ENCODE results near the gene CDCA4.
"Not testable (repeated sequence)": the region's sequence is repeated elsewhere in the genome, so short reads cannot be mapped to it uniquely, and the experiment has no call there.

Gene CDCA4

GRCh38 chr14:105030836-105031396, 10.0 kb upstream of the CDCA4 start:
- no peak for DNase-seq

GRCh38 chr14:105030194-105030593, 9.3 kb upstream of the CDCA4 start:
- DNase-seq: no peak

- no peak for DNase-seq
These were observed 8.5 kb upstream of the CDCA4 start for GRCh38 chr14:105029402-105029801.

GRCh38 chr14:105028251-105028927, 7.5 kb upstream of the CDCA4 start:
- DNase-seq: no peak

- not testable (repeated sequence) for DNase-seq
These were observed 6.8 kb upstream of the CDCA4 start for GRCh38 chr14:105027718-105028117.

GRCh38 chr14:105026802-105027563, 6.1 kb upstream of the CDCA4 start:
- no peak for DNase-seq

- DNase-seq: no peak
These were observed 5.3 kb upstream of the CDCA4 start for GRCh38 chr14:105026033-105026785.

- DNase-seq: no peak
These were observed 4.5 kb upstream of the CDCA4 start for GRCh38 chr14:105025429-105025828.

GRCh38 chr14:105023791-105024480, 3.1 kb upstream of the CDCA4 start:
- DNase-seq: no peak

- DNase-seq: no peak
These were observed 2.3 kb upstream of the CDCA4 start for GRCh38 chr14:105023144-105023543.

- DNase-seq: no peak
These were observed 1.4 kb upstream of the CDCA4 start for GRCh38 chr14:105022276-105022670.

- no peak for DNase-seq
These were observed 883 bp upstream of the CDCA4 start for GRCh38 chr14:105021656-105022275.

GRCh38 chr14:105019861-105020814, 745 bp downstream of the CDCA4 start:
- peak; percentile 63 for DNase-seq

GRCh38 chr14:105018414-105018813, 2.5 kb downstream of the CDCA4 start:
- no peak for DNase-seq

- no peak for DNase-seq
These were observed 5.0 kb downstream of the CDCA4 start for GRCh38 chr14:105015905-105016304.

- DNase-seq: peak; percentile 32
These were observed 5.6 kb downstream of the CDCA4 start for GRCh38 chr14:105015242-105015641.

- DNase-seq: no peak
These were observed 6.3 kb downstream of the CDCA4 start for GRCh38 chr14:105014631-105015030.

- no peak for DNase-seq
These were observed 6.9 kb downstream of the CDCA4 start for GRCh38 chr14:105014032-105014431.

GRCh38 chr14:105013150-105013785, 7.6 kb downstream of the CDCA4 start:
- no peak for DNase-seq

- DNase-seq: no peak
These were observed 8.5 kb downstream of the CDCA4 start for GRCh38 chr14:105012171-105012985.

Measured in central memory CD4-positive, alpha-beta T cell (primary cell).